HG03460 (cell line): ENCODE results near the gene SMURF1.
"Not testable (repeated sequence)": the region's sequence is repeated elsewhere in the genome, so short reads cannot be mapped to it uniquely, and the experiment has no call there.

Source experiments
- ATAC-seq: cut with Tn5 transposase; IDR thresholded peaks from one replicate; pipeline ENCODE4 v1.9.1; 2021; ENCODE audit not compliant: unreplicated experiment

Gene SMURF1

GRCh38 chr7:99122762-99123161, 21.1 kb downstream of the SMURF1 start:
- ATAC-seq = no peak

GRCh38 chr7:99121496-99122021, 22.3 kb downstream of the SMURF1 start:
- no peak for ATAC-seq

GRCh38 chr7:99120916-99121315, 23.0 kb downstream of the SMURF1 start:
- ATAC-seq = no peak

GRCh38 chr7:99120501-99120900, 23.4 kb downstream of the SMURF1 start:
- no peak for ATAC-seq

DNA sequence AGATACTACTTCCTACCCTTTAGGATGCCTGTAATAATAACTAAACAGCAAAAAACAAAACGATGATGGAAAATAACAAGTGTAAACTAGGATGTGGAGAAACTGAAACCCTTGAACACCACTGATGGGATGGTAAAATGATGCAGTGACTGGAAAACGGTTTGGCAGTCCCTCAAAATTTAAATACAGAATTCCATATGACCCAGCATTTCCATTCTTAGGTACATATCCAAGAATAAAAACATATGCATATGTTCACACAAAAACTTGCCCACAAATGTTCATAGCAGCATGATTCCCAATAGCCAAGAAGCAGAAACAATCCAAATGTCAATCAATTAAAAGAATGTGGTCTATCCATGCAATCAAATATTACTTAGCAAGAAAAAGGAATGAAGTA, 25.8 kb downstream of the SMURF1 start:
- ATAC-seq = no peak

GRCh38 chr7:99116144-99116543, 27.8 kb downstream of the SMURF1 start:
- no peak for ATAC-seq

DNA sequence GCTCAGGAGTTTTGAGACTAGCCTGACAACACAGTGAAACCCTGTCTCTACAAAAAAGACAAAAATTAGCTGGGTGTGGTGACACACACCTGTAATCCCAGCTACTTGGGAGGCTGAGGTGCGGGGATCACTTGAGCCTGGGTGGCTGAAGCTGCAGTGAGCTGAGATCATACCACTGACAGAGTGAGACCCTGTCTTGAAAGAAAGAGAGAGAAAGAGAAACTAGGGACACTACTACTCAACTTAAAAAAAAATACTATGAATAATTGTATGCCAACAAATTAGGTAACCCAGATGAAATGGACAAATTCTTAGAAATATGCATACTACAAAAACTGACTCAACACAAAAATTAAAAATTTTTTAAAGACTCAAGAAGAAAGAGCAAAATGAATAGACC, 28.5 kb downstream of the SMURF1 start:
- no peak for ATAC-seq

- ATAC-seq = no peak
Observed at GRCh38 chr7:99112979-99113378, 30.9 kb downstream of the SMURF1 start.

DNA sequence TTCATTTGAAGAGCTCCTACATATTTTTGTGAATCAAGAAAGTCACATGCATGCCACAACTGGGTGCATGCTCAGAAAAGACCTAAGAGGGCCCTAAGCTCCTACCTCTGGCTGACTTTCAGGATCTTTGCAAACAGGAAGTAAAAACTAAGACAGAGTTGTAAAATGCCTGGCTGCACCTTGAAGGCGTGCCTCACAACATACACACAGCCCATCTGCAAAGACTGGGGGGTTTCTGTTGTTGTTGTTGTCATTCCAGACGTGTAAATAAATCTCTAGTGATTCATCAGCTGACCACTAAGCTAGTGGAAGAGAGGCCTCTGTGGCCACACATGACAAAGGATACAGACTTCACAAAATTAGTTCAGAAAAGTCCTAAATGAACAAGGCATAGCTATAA, 31.8 kb downstream of the SMURF1 start:
- ATAC-seq = peak; percentile 65

DNA sequence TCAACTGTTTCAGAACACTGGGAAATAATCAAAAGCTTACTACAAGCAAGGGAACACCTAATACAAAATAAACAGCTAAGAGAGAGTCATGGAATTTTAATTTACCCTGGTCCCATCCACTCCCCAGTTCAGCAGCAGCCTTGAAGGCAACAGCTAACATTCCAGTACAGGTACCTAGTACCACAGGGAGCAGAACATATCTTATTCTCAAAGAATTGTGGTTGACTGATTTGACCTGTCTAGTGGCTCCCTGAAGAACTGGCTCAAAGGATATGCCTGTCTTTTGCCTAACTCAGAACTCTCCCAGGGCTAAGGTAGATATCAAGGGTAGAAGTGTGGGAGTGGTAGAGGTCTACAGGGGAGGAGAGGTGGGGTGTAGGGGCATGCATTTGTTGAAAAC, 32.3 kb downstream of the SMURF1 start:
- peak; percentile 3 for ATAC-seq

- ATAC-seq = no peak
Observed at GRCh38 chr7:99109108-99110051, 34.5 kb downstream of the SMURF1 start.

DNA sequence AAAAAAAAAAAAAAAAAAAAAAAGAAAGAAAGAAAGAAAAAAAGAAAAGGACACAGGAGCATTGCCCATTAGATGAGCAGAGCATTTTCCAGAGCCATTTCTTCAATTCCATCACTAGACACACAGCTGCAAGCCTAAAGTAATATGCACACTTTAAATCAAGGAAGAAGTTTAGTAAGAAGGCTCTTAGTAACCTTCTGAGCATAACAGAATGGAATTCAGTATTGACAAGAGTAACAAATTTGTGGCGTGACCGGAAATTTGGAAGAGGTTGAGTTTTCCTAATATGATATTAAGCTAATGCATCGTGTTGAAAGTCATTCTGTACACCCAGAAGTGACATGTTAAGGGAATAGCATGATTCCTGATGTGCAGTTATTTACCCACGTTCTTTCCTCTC, 35.3 kb downstream of the SMURF1 start:
- ATAC-seq = no peak

DNA sequence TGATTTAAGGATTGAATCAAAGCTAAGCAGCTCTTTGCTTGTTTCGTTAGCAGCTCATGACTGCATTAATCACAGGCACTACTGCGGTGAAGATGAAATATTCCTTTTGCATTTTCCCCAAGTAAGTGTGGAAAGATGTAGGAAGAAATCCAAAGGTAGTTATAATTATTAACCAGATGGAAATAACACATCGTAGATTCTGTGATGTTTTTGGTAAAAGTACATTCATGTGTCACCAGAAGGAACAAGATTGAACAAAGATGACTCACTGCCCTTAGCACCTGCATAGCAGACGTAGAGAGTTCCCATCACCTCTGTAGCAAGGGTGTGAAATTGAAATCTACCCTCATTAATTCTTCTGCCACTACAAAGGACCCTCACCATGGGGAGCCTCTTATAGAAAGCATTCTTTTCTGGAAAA, 37.1 kb downstream of the SMURF1 start:
- ATAC-seq = no peak

- no peak for ATAC-seq
Observed at GRCh38 chr7:99106411-99106810, 37.5 kb downstream of the SMURF1 start.

DNA sequence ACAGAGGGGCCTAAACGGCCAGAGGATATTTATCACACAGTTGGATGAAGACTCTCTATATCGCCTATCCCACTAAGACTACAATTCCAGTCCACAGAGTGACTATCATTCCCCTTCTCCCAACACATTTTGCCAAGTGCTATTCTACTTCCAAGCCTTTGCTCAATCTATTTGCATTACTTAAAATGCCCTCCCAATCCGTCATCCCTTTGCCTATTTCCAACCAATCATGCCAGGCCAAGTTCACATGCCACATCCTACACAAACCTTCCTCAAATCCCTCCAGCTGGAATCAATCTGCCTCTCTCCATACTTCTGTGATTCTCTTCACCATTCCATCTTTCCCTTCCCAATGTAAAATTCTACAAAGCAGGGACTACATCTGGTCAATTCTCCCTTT, 38.2 kb downstream of the SMURF1 start:
- no peak for ATAC-seq

GRCh38 chr7:99104631-99105030, 39.3 kb downstream of the SMURF1 start:
- no peak for ATAC-seq

DNA sequence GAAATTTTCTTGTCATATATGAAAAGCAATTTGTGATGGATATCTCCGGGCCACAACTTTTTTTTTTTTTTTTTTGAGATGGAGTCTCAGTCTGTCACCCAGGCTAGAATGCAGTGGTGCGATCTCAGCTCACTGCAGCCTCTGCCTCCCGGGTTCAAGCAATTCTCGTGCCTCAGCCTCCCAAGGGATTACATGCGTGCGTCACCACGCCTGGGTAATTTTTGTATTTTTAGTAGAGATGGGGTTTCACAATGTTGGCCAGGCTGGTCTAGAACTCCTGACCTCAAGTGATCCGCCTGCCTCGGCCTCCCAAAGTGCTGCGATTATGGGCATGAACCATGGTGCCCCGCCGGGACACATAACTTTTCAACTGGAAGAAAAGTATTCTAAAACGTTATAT, 40.1 kb downstream of the SMURF1 start:
- ATAC-seq = not testable (repeated sequence)

DNA sequence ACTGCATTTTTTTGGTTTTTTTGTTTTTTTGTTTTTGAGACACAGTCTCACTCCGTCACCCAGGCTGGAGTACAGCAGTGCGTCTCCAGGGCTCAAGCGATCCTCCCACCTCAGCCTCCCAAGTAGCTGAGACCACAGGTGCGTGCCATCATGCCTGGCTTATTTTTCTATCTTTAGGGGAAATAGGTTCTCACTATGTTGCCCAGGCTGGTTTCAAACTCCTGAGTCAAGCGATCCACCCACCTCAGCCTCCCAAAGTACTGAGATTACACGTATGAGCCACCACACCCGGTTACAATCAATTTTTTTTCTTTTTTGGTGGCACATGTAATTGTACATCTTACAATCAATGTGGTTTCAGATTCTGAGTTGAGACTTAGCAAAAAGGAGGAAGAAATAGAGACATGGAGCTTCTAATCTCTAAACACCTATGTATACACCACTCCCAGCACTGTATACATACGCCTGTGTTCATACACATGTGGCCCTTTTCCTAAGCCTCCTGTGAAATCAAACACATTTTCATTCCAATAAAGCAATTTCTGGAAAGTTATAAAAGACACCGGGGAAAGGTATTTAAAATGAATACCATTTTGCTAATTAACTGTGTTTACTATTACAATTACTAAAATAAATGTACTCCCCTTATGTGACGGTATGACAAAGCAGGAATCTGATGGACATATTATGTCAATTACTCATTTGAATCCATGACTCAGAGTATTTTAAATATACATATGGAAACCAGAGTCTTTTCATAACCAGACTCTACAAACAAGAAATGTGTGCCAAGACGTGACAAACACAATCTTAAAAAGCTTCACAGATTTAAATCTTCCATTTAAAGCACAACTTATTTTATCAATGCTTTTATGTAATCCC, 40.9 kb downstream of the SMURF1 start:
- ATAC-seq = no peak

DNA sequence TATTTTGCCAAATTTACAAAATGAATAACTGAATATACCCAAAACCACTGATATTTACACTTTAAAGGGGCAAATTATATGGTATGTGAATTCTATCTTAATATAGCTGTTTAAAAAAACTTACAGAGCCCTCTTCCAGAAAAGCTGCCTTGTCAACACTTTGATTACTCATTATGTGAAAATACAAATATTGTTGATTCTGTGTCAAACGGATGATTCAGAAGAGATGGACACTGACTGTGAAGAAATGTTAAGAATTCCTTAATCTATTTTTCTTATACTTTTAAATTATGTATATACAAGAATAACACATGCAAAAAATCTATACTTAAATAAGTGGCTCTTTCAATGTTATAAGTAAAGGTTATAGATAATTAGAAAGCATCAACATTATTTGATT, 41.5 kb downstream of the SMURF1 start:
- ATAC-seq = no peak

DNA sequence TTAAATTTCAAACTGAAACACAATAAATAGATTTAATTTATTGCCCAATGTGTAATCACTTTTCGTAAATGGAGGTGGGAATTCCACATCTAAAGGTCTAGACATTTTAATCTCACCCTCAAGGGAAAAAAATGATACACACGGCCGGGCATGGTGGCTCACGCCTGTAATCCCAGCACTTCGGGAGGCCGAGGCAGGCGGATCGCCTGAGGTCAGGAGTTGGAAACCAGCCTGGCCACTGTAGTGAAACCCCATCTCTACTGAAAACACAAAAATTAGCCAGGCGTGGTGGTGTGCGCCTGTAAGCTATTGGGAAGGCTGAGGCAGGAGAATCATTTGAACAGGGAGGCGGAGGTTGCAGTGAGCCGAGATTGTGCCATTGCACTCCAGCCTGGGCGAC, 42.4 kb downstream of the SMURF1 start:
- ATAC-seq = not testable (repeated sequence)

- ATAC-seq = no peak
Observed at GRCh38 chr7:99099499-99100077, 44.3 kb downstream of the SMURF1 start.
